Right lobe of liver (tissue), 4 donors: ENCODE results near the gene TIGAR.

Experiments used
- CTCF ChIP-seq, 4 donors: fragments of 200-600 bp in 3 of 4; fragments of 450-650 bp in 1 of 4; IDR thresholded peaks; one replicate each; pipeline versions ENCODE4 v1.5.1 to v1.8.0; 2016 to 2022; ENCODE audit warnings: antibody characterized with exemption in 4 of 4, mild to moderate bottlenecking in 2 of 4
- POLR2A ChIP-seq: fragments of 450-650 bp; IDR thresholded peaks from one replicate; pipeline ENCODE4 v1.6.1; 2017; ENCODE audit warnings: antibody characterized with exemption, mild to moderate bottlenecking
- donor health status: DM: no; HTN: no; CAD: no.
- donor health status: DM: no; HTN: no; CAD: no.
- donor health status: DM: no; HTN: yes; CAD: no.

GRCh38 chr12:4402996-4403395 lies 82.0 kb downstream of the TIGAR start:
- TF ChIP-seq CTCF (IDR thresholded peaks at IDR 0.05) (no peak), POLR2A (no peak)
